ENCODE results near the gene MYOC.
"Not testable (repeated sequence)": the region's sequence is repeated elsewhere in the genome, so short reads cannot be mapped to it uniquely, and the experiment has no call there.

MYOC gene

GRCh38 chr1:171668372-171668771 is 15.9 kb upstream of the MYOC start:
- H3K27ac ChIP-seq = no peak overlapping the region
- TF ChIP-seq ZFX (IDR thresholded peaks at IDR 0.05) (no peak), CTCF (conservative IDR thresholded peaks at IDR 0.05) (no peak)

- no peak overlapping the region for H3K27ac ChIP-seq
- TF ChIP-seq CTCF (conservative IDR thresholded peaks at IDR 0.05) = no peak
- no peak for TF ChIP-seq ZFX (IDR thresholded peaks at IDR 0.05)
These were observed 13.8 kb upstream of the MYOC start for GRCh38 chr1:171666114-171666769.

GRCh38 chr1:171664976-171665375 is 12.5 kb upstream of the MYOC start:
- H3K27ac ChIP-seq = no peak overlapping the region
- TF ChIP-seq CTCF (conservative IDR thresholded peaks at IDR 0.05) = no peak
- TF ChIP-seq ZFX (IDR thresholded peaks at IDR 0.05) = no peak

- TF ChIP-seq ZFX (IDR thresholded peaks at IDR 0.05) (no peak), CTCF (conservative IDR thresholded peaks at IDR 0.05) (no peak)
- no peak overlapping the region for H3K27ac ChIP-seq
These were observed 11.5 kb upstream of the MYOC start for GRCh38 chr1:171663854-171664575.

- no peak overlapping the region for H3K27ac ChIP-seq
- TF ChIP-seq ZFX (IDR thresholded peaks at IDR 0.05) (no peak), CTCF (conservative IDR thresholded peaks at IDR 0.05) (no peak)
These were observed 10.8 kb upstream of the MYOC start for GRCh38 chr1:171663036-171663853.

- no peak for TF ChIP-seq ZFX (IDR thresholded peaks at IDR 0.05)
- no peak for TF ChIP-seq CTCF (conservative IDR thresholded peaks at IDR 0.05)
- H3K27ac ChIP-seq = no peak overlapping the region
These were observed 8.7 kb upstream of the MYOC start for GRCh38 chr1:171661076-171661650.

- not testable (repeated sequence) for H3K27ac ChIP-seq
These were observed 3.7 kb upstream of the MYOC start for GRCh38 chr1:171656206-171656605.
